Activated CD8-positive, alpha-beta T cell treated with anti-CD3 and anti-CD28 coated beads for 36 hours (primary cell): ENCODE data around the gene DDX3X. TPM values are rescaled to one million over a fixed set of nuclear protein-coding genes. Genes with fewer than 3 reads are reported as not detected.
A peak's percentile ranks its signal among the peaks of the same experiment; 100 is the strongest.

Experiments used
- ATAC-seq: fragments of 200-7000 bp; cut with Tn5 transposase; one replicate; pipeline ENCODE4 v1.10.0; 2021; ENCODE audit warnings: mild to moderate bottlenecking, moderate library complexity
- CTCF ChIA-PET: fragments of 350-600 bp; sonication (Branson Sonifier 250); formaldehyde crosslinking; loops from one replicate; lab custom pipeline; 2021; ENCODE audit warnings: antibody characterized with exemption; lab: Charles Lee
- POLR2A ChIA-PET: fragments of 350-600 bp; sonication (Branson Sonifier 250); formaldehyde crosslinking; loops from one replicate; lab custom pipeline; 2021; ENCODE audit warnings: antibody characterized with exemption; lab: Charles Lee
- DNase-seq: peaks from one replicate; pipeline ENCODE4 v3.0.0-alpha.2; 2020
- H3K27ac Mint-ChIP-seq: one replicate; pipeline ENCODE4 v1.8.0; 2021; ENCODE audit warnings: mild to moderate bottlenecking, mixed read lengths
- H3K27me3 Mint-ChIP-seq: one replicate; pipeline ENCODE4 v1.8.0; 2021; ENCODE audit warnings: mixed read lengths
- H3K36me3 Mint-ChIP-seq: one replicate; pipeline ENCODE4 v1.8.0; 2021; ENCODE audit warnings: low read depth, mixed read lengths
- H3K4me1 Mint-ChIP-seq: one replicate; pipeline ENCODE4 v1.8.0; 2021; ENCODE audit warnings: low read depth, mixed read lengths
- H3K4me3 Mint-ChIP-seq: one replicate; pipeline ENCODE4 v1.8.0; 2021; ENCODE audit warnings: mild to moderate bottlenecking, moderate library complexity, mixed read lengths
- H3K9me3 Mint-ChIP-seq: one replicate; pipeline ENCODE4 v1.8.0; 2021; ENCODE audit warnings: mixed read lengths
- intact Hi-C: fragments of 100-400 bp; cut with micrococcal nuclease; formaldehyde crosslinking; loops from one replicate; pipeline ENCODE4 v1.10.0; 2022
- total RNA-seq, 2 experiments: library from RNA; stranded (reverse); gene quantifications; one replicate each; pipeline ENCODE4 v1.2.3, GENCODE V29; 2021
- TF ChIP-seq, protein P1 (sequence below): fragments of 200-600 bp; IDR thresholded peaks from one replicate; pipeline ENCODE4 v1.8.0; 2022; ENCODE audit warnings: antibody characterized with exemption, mild to moderate bottlenecking

DDX3X gene
- total RNA-seq, 2 experiments from 2014 or later, result 172 to 181 TPM

DNA sequence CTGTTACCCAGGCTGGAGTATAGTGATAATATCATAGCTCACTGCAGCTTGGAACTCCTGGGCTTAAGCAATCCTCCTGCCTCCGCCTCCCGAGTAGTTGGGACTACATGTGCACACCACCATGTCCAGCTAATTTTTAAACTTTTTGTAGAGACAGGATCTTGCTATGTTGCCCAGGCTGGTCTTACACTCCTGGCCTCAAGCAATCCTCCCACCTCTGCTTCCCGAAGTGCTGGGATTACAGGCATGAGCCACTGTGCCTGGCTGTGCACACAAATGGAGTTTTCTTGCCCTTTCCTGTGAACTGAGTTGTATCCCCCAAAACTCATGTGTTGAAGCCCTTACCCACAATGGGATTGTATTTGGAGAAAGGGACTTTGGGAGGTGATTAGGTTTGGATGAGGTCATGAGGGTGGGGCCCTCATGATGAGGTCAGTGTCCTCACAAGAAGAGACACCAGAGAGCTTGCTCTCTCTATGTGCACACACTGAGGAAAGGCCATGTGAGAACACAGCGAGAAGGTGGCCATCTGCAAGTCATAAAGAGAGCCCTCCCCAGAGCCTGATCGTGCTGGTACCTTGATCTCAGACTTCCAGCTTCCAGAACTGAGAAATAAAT lies 40.1 kb downstream of the DDX3X start:
- H3K27ac Mint-ChIP-seq, result no peak overlapping the region
- no peak overlapping the region for H3K4me3 Mint-ChIP-seq
- no peaks in the 10 kb centered on the region for H3K9me3 Mint-ChIP-seq
- no peak for ATAC-seq
- intact Hi-C loops, result no loop called here
- no peaks in the 10 kb centered on the region for H3K27me3 Mint-ChIP-seq
- POLR2A ChIA-PET, result interaction anchor here (1.4 kb wide), 1 partner anchor 14 kb away, joined by 4 read pairs; no protein-coding TSS in a partner anchor
- CTCF ChIA-PET, result no interaction called here
- TF ChIP-seq, protein P1, sequence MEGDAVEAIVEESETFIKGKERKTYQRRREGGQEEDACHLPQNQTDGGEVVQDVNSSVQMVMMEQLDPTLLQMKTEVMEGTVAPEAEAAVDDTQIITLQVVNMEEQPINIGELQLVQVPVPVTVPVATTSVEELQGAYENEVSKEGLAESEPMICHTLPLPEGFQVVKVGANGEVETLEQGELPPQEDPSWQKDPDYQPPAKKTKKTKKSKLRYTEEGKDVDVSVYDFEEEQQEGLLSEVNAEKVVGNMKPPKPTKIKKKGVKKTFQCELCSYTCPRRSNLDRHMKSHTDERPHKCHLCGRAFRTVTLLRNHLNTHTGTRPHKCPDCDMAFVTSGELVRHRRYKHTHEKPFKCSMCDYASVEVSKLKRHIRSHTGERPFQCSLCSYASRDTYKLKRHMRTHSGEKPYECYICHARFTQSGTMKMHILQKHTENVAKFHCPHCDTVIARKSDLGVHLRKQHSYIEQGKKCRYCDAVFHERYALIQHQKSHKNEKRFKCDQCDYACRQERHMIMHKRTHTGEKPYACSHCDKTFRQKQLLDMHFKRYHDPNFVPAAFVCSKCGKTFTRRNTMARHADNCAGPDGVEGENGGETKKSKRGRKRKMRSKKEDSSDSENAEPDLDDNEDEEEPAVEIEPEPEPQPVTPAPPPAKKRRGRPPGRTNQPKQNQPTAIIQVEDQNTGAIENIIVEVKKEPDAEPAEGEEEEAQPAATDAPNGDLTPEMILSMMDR, result no peak
- DNase-seq, result no peak
- no peaks in the 10 kb centered on the region for H3K36me3 Mint-ChIP-seq
- H3K4me1 Mint-ChIP-seq, result peaks cover 6% of the 10 kb centered on the region

DNA sequence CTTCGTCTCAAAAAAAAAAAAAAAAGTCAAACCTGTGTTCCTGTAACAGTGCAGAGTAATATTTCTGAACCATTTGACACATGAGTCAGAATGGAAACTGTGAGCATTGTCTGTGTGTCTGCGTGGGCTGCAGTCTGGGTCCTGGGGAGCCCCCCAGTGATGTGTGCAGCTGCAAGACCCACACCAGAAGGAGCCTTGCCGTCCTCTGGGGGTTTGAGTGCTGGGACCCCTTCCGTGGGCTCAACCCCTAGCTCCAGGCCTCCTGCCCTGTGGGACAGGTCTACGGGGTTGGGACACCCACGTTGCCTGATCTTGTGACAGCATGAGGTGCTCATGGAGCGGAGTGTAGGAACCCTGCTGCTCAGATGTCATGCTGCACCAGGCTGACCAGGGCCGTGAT lies 43.7 kb downstream of the DDX3X start:
- ChIA-PET CTCF (no interaction called here), POLR2A (interaction anchor here (0.6 to 1.3 kb wide), 2 partner anchors 42 to 176 kb away, joined by 3 to 4 read pairs; no protein-coding TSS in a partner anchor)
- Mint-ChIP-seq H3K9me3 (no peaks in the 10 kb centered on the region), H3K4me3 (peak overlapping the region; percentile 35), H3K27ac (peak overlapping the region; percentile 68), H3K4me1 (peaks cover 6% of the 10 kb centered on the region), H3K27me3 (no peaks in the 10 kb centered on the region), H3K36me3 (no peaks in the 10 kb centered on the region)
- ATAC-seq (peak; percentile 97), DNase-seq (peak; percentile 73)
- TF ChIP-seq, protein P1, result no peak
- intact Hi-C loops, result no loop called here

DNA sequence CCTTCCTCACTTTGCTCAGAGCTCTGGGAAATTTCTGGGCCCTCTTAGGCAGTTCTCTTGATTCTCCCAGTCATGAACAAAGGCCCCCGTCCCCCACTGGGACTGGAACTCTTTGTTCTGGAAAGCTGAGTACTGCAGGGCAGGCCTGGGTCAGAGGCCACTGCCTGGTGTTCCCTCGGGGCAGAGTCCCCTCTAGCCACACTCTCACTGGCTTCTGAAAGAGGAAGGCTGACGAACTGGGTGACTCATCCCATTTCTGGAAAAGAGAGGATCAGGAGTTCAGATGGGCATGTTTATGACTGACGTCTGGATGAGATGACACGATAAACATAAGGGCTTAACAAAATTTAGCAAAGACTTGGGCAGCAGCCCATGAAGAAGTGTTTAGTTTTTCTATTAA lies 47.7 kb downstream of the DDX3X start:
- ChIA-PET POLR2A (no interaction called here), CTCF (no interaction called here)
- TF ChIP-seq, protein P1, result no peak
- Mint-ChIP-seq H3K36me3 (peaks cover 1% of the 10 kb centered on the region), H3K9me3 (peaks cover 2% of the 10 kb centered on the region), H3K4me3 (no peak overlapping the region), H3K4me1 (peaks cover 21% of the 10 kb centered on the region), H3K27me3 (no peaks in the 10 kb centered on the region), H3K27ac (no peak overlapping the region)
- ATAC-seq (no peak), DNase-seq (no peak)
- intact Hi-C loops, result no loop called here

DNA sequence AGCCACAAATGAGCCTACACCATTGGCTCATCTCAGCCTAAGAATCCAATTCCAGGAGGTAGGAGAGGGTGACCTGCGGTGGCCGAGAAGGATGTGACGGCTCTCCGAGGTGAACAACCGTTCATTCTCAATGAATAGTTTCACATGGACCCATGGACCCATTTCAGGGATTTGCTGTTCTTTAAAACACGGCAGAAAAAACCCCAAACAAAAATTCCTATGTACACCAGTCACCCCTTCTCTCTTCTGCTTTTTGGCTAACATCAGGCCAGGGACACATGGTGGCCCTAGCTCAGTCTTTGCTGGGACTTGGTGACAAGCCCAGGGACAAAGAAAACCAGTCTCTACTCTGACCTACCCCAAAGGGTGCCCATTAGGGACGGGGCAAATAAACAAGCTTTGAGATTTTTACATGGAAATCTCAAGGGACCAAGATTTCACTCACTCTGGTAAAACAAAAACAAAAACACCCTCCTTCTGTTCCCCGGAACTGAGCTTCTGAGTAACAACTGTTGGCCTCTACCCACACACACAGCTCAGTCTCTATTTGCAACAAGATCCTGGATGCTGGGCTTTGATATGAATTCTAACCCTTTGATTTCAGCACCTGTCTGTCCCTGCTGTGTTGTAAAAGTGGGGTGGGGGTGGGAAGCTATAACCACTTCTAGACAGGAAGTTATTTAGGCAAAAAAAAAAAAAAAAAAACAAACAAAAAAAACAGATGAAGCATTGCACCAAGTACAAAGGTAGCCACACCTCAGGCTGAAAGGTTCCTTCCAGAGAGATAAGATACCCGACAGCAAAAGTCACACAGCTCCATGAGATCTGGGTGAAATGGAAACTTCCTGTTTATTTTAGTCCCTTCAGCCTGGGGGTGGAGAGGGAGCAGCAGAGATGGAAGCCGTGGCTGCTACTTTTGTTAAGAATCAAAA lies 49.0 kb downstream of the DDX3X start:
- POLR2A ChIA-PET, result interaction anchor here (0.9 kb wide), 1 partner anchor 47 kb away, joined by 3 read pairs; no protein-coding TSS in a partner anchor
- peaks cover 2% of the 10 kb centered on the region for H3K9me3 Mint-ChIP-seq
- TF ChIP-seq, protein P1, result no peak
- CTCF ChIA-PET, result interaction anchor here (1.2 to 1.6 kb wide), 3 partner anchors 27 to 49 kb away, joined by 3 to 4 read pairs (median 3); partner anchors contain the start of gene DDX3X
- ATAC-seq (peak; percentile 80), DNase-seq (peak; percentile 30)
- H3K4me3 Mint-ChIP-seq, result peak overlapping the region; percentile 46
- H3K27me3 Mint-ChIP-seq, result no peaks in the 10 kb centered on the region
- peak overlapping the region; percentile 89 for H3K27ac Mint-ChIP-seq
- peaks cover 16% of the 10 kb centered on the region for H3K4me1 Mint-ChIP-seq
- peaks cover 1% of the 10 kb centered on the region for H3K36me3 Mint-ChIP-seq
- intact Hi-C loops, result no loop called here
